NCI-H1436 (cell line): ENCODE results near the gene PSMG4.
"Not testable (repeated sequence)": the region's sequence is repeated elsewhere in the genome, so short reads cannot be mapped to it uniquely, and the experiment has no call there.

Source experiments
- DNase-seq: peaks from one replicate; lab custom pipeline; 2025; lab: John Stamatoyannopoulos, UW

Gene PSMG4

GRCh38 chr6:3230256-3230882 is 28.4 kb upstream of the PSMG4 start:
- no peak for DNase-seq

- peak; percentile 90 for DNase-seq
These were observed 27.9 kb upstream of the PSMG4 start for GRCh38 chr6:3230900-3231246.

GRCh38 chr6:3231247-3232016 is 27.3 kb upstream of the PSMG4 start:
- peak; percentile 78 for DNase-seq

- DNase-seq, result no peak
These were observed 26.5 kb upstream of the PSMG4 start for GRCh38 chr6:3232017-3232945.

DNA sequence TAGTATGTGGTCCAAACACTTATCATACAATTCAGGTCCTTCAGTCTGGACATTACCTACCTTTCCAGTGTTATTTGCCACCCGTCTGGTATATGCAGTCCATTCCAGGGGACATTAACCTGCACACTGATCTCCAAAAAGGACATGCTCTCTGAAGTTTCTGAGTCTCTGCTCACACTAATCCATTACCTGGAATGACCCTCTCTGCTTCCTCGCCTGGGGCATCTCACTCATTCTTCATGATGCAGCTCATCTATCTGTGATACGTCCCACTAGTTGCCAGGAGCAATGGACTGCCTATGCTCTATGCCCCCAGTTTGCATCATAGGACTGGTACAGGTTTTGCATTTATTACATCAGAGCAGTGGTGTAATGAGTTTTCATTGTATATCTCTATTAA is 25.4 kb upstream of the PSMG4 start:
- DNase-seq, result no peak

DNA sequence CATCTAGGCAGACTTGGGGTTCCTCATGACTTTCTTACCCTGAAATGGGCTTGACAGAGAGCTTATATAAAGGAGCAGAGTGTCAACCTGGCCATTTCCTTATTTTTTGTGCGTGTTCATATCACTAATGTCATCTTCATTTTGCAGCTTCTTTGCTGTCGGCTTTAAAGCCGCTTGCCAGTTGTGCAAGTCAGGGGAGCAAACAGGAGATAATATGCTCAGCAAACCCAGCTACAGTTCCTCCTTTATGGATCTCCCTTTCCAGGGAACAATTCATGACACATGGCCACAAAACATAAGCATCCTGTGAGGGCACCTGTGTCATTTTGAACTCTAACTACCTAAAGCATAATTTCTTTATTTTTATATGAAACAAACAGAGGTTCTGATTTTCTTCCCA is 24.8 kb upstream of the PSMG4 start:
- no peak for DNase-seq

DNA sequence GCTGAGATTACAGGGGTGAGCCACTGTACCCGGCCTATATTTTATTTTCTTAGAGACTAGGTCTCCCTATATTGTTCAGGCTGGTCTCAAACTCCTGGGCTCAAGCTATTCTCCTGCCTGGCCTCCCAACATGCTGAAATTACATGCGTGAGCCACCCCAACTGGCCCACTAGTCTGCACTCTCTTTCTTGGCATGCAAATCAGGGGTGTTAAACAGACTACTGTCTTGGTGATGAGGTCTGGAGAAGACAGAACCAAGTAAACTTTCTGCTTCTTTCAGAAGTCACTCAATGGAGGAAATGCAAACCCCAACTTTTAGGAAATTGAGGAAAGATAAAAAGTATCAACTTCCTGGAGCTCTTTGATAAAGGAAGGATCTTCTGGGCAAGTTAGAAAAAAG is 23.3 kb upstream of the PSMG4 start:
- no peak for DNase-seq

DNA sequence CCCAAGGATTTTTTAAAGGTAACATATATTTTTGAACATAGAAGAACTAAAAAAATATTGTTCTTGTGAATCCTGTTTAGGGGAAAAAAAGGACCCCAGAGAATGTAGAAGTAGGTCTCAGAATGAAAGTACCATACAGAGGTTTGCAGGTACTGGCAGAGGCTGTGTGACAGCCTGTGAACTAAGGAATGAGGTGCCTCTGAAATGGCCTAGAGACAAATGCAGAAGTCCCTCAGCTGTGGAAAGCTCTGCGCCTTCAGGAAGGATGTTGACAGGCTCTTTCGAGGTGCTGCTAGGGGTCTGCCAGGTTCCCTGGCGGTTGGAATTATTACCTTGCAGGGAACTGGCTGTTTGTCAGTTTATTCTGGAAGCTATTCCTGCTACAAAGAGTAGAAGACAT is 22.7 kb upstream of the PSMG4 start:
- DNase-seq, result no peak

DNA sequence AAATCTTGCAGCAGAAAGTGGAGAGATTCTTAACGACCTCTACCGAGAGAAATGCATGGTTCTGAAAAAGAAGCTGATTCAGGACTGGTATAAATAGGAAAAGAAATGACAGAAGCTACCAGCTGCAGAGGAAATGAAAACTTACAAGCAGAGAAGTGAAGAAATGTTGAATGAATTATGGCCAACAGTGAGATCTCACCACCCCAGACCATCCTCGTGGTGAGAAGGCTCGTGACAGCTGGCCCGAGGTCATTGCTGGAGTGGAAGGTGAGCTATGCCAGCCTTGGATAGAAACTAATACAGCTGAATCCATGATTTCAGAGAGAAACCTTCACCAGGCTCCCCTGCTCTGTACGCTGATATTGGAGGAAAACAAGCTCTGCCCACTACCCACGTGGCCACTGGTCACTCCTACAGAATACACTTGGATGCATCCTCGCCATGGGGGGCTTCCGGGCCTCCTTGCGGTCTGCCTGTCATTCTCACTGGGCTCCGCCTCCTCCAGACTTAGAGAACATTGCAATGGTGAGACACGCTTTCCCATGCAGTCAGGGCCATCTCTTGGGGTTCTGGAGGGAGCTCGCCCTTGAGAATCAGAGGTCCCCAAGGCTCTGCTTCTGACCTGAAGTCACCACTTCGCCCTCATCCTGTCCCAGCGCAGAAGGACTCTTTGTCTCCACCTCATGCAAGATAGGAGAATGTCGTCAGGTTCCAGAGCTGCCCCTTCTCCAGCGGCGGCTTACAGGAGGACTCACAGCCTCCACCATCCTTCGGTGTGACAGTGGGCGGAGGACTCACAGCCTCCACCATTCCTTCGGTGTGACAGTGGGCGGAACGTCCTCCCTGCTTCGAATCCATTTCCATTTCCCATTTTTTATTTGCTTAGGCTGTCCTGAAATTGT is 20.7 kb upstream of the PSMG4 start:
- DNase-seq, result no peak

DNA sequence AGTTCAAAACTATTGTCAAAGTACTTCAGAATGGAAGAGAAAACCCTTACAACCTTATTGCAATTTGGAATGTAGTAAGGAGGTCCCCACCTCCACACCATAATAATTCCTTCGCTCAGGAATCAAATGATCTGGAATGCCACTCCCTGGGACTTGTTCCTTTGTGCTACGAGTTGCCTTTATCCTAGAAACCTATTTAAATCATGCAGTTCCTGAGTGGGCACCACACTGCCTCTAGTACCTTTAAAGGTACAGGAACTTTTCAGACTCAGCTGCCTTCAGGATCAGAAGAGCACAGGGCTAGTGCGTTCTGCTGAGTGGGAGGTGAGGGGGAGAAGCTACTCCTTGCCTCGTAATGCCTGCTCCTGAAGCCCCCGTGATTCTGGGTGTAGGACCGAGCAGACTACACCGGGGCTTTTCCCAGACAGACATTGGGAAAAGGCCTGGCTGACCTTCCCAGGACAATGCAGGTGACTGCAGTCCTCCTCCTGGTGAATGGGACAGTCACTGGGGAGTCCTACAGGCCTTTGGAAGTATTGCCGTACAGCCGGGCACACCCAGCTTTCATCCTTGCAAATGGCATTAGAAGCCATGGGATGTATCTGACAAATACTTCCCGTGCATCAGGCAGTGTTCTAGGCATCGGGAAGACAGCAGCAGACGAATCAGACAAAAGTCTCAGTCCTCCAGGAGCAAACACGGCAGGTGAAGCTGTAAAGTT is 19.5 kb upstream of the PSMG4 start:
- DNase-seq, result no peak

DNA sequence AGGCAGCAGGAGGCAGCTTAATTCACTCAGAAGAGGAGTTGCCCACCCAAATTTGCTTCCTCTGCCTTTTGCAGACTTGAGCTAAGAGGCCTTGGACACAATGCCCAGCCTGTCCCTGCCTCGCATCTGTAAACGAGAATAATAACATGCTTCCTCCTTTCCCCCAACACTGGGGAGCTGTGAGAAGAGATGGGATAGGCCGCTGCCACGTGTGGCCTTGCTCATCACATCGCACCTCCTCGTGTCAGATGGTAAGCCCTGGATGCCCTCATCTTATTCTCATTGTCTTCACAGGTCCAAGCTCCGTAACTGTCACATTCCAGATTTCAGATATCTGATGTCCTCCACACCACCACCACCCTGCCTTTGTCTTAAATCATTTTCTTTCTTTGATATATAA is 18.2 kb upstream of the PSMG4 start:
- DNase-seq, result no peak

GRCh38 chr6:3241745-3242144 is 17.0 kb upstream of the PSMG4 start:
- not testable (repeated sequence) for DNase-seq

DNA sequence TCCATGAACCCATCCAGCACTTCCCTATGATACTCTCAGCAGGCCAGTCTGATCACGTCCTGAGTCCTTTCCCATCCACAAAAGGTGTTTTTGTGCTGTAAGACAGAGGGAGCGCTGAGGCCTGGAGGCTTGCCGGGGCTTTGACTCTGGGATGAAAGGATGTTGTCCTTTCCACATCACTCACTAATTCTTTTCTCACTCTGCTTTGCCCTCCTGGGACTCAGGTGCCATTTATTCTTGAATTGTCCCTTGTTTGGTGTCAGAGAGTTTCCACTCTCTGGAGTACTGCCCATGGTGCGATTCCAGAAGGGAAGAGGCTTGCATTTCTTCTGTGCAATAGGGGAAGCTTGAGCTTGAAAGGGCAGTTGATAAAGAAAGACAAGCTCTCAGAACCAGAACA is 16.0 kb upstream of the PSMG4 start:
- no peak for DNase-seq

DNA sequence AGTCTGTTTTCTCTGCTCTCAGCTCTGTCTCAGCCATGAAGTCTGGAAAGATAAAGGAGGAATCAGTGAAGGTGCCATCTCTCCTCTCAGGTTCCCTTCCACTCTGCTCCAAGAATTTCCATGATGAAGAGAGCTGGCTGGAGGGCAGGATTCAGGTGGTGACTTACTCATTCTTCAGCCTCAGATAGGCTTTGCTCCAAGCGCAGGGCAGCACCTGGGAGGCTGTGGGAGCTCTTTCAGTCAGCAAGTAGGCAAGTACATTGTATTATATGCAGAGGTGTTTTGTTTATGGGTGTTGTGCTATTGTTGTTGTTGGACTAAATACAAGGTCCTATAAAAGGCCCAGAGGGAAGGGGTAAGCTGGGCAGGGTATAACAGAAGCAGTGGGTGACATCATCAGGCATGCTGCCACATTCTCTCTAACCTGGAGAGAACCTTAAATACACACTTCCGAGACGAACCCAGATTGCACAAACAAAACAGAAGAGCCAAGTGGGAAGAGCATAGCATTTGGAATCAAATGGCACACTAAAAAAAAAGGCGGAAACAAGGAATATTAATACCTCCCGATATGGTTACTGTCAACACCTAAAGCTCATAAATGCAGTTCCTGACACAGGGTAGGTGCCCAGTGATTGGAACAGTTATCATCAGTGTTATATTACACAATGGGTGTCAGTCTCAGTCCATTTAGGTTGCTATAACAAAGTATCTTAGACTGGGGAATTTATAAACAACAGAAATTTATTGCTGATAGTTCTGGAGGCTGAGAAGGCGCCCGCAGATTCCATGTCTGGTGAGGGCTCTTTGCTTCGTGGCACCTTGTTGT is 14.5 kb upstream of the PSMG4 start:
- DNase-seq, result no peak

- DNase-seq, result not testable (repeated sequence)
These were observed 13.9 kb upstream of the PSMG4 start for GRCh38 chr6:3244832-3245161.

DNA sequence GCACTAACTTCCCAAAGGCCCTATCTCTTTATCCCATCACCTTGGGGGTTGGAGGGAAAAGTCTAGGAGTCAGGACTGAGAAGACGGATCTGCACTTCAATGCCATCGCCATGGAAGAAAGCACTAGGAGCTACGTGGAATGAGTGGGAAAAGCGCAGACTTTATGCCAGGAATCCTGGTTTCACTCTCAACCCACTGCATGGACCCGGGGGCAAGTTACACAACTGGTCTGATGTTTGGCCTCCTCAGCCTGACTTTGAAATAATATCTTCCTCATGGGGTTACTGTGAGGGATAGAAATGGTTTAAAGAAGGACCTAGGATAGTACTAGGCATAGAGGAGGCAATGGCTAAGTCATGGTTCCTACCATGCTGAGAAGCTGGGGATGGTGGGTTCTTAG is 13.5 kb upstream of the PSMG4 start:
- DNase-seq, result no peak

GRCh38 chr6:3247255-3248146 is 11.2 kb upstream of the PSMG4 start:
- DNase-seq, result no peak

DNA sequence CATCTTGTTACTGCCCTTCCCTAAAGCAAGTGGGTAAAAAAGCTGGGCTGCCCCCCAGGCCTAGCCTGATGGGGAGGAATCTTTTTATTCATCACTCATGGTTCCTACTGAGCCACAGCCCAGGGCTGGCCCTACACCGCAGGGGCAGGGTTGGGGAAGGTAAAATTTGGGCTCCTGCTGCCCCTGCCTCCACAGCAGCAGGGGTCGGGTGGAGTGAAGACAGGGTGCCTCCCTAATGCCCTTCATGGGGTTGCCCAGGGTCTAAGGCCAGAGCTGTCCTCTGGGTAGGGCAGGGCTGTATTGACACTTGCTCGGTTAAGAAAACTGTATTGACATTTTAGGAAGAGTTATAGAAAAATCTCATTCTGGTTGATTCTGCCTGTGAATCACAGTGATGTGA is 8.9 kb upstream of the PSMG4 start:
- no peak for DNase-seq

DNA sequence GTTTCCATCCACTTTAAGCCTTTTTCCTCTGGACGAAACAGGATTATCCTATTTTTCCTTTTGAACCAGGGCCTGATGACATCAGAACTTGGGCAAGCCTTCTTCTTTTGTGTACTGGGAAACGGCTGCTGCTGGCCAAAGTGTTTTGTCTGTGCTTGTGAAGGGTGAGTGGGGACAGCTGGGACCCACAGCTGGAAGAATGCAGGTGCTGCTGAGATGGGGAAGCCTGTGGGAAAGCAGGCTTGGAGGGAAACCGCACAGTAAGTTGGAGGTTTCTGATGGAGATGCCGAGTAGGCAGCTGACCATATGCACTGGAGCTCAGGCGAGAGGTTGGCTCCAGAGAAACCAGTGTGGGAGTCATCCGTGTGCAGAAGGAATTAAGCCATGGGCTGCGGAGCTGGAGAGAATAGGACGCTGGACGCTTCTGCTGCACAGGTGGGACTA is 8.5 kb upstream of the PSMG4 start:
- no peak for DNase-seq
